GM06990 (cell line): ENCODE measurements around the gene RBM20.

Experiments
- DNase-seq: peaks from one replicate; pipeline ENCODE4 v3.0.0-alpha.2; 2011; ENCODE audit not compliant: insufficient read length; ENCODE audit errors: extremely low read depth
- H3K27me3 ChIP-seq: replicated peaks from 2 replicates; pipeline ENCODE4 v1.6.0; 2011; ENCODE audit warnings: low read length; ENCODE audit not compliant: control insufficient read depth, insufficient read depth
- H3K36me3 ChIP-seq: 2 replicates; pipeline ENCODE4 v1.5.1; 2011; ENCODE audit warnings: low read length; ENCODE audit not compliant: control insufficient read depth, insufficient read depth
- H3K4me3 ChIP-seq: replicated peaks from 2 replicates; pipeline ENCODE4 v1.5.1; 2011; ENCODE audit warnings: low read depth, mild to moderate bottlenecking, control low read depth, low read length
- TF ChIP-seq, protein P1 (sequence below): IDR thresholded peaks from 2 replicates; pipeline ENCODE4 v1.5.1; 2011; ENCODE audit warnings: low read length, control low read depth, mild to moderate bottlenecking, inconsistent platforms; ENCODE audit not compliant: insufficient read depth, poor library complexity, severe bottlenecking

The RBM20 gene

DNA sequence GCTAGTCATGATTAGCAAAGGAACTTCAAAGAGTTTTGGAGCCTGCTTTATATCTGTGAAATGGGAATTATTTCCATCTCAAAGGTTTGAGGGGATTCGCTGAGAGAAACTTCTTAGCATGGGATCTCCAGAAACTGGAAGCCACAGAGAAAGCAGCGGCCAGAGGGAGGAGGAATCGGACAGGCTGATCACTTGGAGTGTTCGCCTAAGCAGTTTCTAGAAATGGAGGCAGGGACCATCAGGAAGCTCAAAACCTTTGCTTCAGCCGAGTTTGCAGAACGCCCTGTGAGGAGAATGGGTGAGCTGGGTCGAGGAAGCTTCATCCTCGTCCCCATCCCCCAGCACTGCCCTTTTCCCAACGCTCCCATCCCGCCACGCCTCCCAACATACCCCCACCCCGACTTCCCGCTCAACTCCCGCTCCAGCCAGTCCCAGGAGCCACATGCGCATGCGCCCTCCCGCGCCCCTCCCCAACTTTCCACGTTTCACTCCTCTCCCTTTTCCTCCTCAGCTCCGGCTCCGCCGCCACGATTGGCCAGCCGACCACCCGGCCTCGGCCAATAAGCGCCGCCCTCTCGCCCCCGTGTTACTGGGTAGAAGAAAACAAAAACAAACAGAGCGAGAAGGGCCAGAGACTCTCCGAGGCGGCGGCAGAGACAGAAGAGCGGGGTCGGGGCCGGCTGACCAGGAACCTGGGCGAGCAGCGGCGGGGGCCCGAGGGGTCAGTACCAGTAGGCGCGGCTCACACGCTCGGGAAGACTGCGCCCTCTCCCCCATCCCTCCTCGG, 227.4 kb downstream of the RBM20 start, which contains the start of gene PDCD4:
PDCD4 (plus strand) TSS at position 631 of the 787 bp plus-strand sequence. CDS start 4,100 bp downstream, outside the sequence.
- peak; percentile 93 for DNase-seq
- H3K36me3 ChIP-seq = no peaks in the 10 kb centered on the region
- no peaks in the 10 kb centered on the region for H3K27me3 ChIP-seq
- peak within 1 kb of the TSS; percentile 83 for H3K4me3 ChIP-seq
- TF ChIP-seq, protein P1, sequence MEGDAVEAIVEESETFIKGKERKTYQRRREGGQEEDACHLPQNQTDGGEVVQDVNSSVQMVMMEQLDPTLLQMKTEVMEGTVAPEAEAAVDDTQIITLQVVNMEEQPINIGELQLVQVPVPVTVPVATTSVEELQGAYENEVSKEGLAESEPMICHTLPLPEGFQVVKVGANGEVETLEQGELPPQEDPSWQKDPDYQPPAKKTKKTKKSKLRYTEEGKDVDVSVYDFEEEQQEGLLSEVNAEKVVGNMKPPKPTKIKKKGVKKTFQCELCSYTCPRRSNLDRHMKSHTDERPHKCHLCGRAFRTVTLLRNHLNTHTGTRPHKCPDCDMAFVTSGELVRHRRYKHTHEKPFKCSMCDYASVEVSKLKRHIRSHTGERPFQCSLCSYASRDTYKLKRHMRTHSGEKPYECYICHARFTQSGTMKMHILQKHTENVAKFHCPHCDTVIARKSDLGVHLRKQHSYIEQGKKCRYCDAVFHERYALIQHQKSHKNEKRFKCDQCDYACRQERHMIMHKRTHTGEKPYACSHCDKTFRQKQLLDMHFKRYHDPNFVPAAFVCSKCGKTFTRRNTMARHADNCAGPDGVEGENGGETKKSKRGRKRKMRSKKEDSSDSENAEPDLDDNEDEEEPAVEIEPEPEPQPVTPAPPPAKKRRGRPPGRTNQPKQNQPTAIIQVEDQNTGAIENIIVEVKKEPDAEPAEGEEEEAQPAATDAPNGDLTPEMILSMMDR = no peak

DNA sequence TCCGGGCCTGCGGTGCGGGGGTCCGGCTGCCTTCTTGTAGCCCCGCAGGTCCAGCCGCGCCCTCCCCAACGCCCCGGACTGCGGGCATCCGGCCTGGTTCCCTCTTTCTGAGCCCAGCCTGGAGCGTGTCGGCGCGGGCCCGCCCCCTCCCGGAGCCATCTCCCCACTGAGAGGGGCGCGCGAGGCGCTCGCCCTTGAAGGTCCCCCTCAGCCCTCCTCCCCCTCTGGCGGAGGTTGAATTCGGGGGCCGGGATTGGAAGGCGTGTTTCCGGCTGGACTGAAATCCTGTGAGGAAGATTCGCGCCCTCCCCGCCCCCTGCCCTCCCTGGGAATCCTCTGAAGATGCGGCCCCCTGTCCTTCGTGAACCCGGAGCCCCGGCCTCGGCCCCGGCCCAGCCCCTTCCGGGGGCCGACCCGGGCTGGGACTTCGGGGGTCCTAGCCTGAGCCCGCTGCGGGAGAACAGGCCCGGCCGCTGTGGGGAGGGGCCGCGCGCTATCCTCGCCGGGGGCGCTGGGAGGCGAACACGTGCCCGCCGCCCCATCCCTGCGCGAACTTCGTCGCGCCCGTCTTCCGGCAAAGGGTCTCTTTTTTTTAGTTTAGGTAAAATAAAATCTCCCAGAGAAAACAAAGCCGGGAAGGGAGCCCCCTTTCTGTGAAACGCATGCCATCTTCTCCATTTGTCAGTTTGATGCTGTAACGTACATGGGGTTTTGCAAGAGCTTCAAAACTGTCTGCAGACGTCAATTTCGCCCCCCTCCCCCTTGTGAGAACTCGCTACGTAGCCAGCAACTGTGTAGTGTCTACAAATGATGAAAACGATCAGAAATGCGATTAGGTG, 228.2 kb downstream of the RBM20 start:
- peak; percentile 77 for DNase-seq
- H3K36me3 ChIP-seq = no peaks in the 10 kb centered on the region
- H3K4me3 ChIP-seq = peak overlapping the region; percentile 83
- H3K27me3 ChIP-seq = no peaks in the 10 kb centered on the region
- TF ChIP-seq, protein P1 = peak; percentile 29

DNA sequence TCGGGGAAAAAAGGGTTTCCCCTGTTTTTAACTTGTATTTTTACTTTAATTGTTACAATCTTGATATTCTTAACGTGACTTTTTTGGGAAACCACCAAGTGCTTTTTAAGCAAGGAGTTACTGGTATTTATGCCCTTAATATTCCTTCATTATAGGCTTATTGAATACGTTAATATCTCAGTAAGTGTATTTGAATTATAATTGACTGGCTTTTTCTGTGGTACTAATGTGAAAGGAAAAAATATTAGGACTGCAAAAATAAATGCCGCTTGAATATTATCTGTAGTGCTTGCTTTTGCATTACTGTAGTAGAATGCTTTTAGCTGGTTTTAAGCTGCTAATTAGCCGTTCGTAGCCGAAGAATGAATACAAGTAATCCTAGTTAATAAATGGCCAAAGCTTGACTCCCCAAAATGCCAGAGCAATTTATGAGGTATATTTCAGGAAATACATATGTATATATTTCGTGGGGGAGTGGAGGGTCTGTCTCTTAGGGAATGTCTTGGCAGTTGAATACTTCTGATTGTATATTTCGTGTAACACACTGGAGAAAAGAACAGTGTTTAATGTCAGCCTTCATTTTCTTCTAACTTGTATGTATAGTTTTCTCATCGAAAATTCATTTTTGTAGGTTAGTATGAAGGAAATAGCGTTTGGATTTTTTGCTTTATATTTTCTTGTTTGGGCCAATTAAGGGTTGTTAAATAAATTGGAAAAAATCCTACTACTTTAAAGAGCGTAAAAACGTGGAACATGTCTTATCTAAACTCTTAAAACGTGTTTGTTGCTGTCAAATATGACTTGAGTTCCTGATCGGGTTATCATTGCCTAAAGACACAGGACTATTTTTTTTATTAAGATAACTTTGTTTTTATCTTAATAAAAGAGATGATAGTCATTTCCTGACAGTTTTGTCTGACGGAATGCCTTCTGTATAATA, 229.1 kb downstream of the RBM20 start:
- DNase-seq = no peak
- TF ChIP-seq, protein P1 = no peak

DNA sequence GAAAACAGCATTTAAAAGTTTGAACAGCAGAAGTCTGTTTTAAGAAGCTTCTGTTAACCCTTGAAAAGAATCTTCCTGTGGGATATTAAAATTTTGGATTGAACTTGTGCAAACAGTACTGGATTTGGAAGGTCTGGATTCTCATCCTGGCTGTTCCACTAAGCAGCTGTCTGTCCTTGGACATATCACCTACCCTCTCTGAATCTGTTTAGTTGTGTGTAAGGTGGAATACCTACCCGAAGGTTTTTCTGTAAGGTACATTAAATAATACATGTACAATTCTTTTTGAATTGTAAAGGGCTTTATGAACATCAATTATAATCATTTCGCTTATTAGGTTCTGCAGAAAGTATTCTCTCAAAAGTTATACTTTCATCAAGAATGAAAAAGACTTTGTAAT, 229.8 kb downstream of the RBM20 start:
- Histone ChIP-seq H3K27me3 (no peaks in the 10 kb centered on the region), H3K4me3 (peak overlapping the region; percentile 83), H3K36me3 (peaks cover 2% of the 10 kb centered on the region; the same call in 1 of the 2 replicates)
- TF ChIP-seq, protein P1 = no peak
- no peak for DNase-seq

More for the DNA sequence above, 229.1 kb downstream of the RBM20 start:
- Histone ChIP-seq H3K36me3 (peaks cover under 1% of the 10 kb centered on the region; the same call in 1 of the 2 replicates), H3K27me3 (no peaks in the 10 kb centered on the region), H3K4me3 (peak overlapping the region; percentile 83)

DNA sequence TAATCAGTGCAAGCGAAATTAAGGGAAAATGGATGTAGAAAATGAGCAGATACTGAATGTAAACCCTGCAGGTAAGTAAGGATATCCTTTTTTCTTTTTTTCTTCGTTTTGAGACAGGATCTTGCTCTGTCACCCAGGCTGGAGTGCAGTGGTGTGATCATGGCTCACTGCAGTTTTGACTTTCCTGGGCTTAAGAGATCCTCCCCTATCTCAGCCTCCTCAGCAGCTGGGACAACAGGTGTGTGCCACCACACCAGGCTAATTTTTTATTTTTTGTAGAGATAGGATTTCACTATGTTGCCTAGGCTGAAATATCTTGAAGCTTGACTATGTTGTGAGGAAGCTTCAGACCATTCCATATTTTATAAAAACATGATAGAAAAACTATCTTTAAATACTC, 231.9 kb downstream of the RBM20 start:
- Histone ChIP-seq H3K36me3 (peaks cover 2% of the 10 kb centered on the region; the same call in 1 of the 2 replicates), H3K27me3 (no peaks in the 10 kb centered on the region), H3K4me3 (no peak overlapping the region)
- DNase-seq = no peak
- TF ChIP-seq, protein P1 = no peak
